ENCODE measurements around the gene KRT37. TPM values are rescaled to one million over a fixed set of nuclear protein-coding genes. Genes with fewer than 3 reads are reported as not detected.

KRT37 gene
- total RNA-seq, 4 donors from 2014 or later = not detected

GRCh38 chr17:41413353-41413957 lies 10.9 kb downstream of the KRT37 start:
- no peak for ATAC-seq
- Histone ChIP-seq H3K9me3 (no peaks in the 10 kb centered on the region), H3K27ac (no peak overlapping the region), H3K4me1 (peaks cover 0 to 24% (median 10%) of the 10 kb centered on the region in 3 donors), H3K27me3 (no peaks in the 10 kb centered on the region), H3K36me3 (no peaks in the 10 kb centered on the region), H3K4me3 (no peak overlapping the region)
- no peak for TF ChIP-seq POLR2A (IDR thresholded peaks at IDR 0.05)
- TF ChIP-seq EP300 (IDR thresholded peaks at IDR 0.05) = no peak
- no peak for TF ChIP-seq POLR2AphosphoS5 (IDR thresholded peaks at IDR 0.05)
- no peak for TF ChIP-seq CTCF (IDR thresholded peaks at IDR 0.05)
- WGBS, 2 donors (ENCODE audit: low coverage in 1 of 2) = 67% methylated on average over 3 to 5 of the region's 5 CpGs

GRCh38 chr17:41411072-41411840 lies 13.1 kb downstream of the KRT37 start:
- WGBS, 2 donors (ENCODE audit: low coverage in 1 of 2) = 80% methylated on average over 1 of the region's 20 CpGs; no CpG with 5 or more reads in 1 of the 2 donors
- Histone ChIP-seq H3K4me1 (peaks cover 0 to 9% (median 4%) of the 10 kb centered on the region in 3 donors), H3K4me3 (no peak overlapping the region), H3K27ac (no peak overlapping the region), H3K27me3 (no peaks in the 10 kb centered on the region), H3K9me3 (no peaks in the 10 kb centered on the region), H3K36me3 (no peaks in the 10 kb centered on the region)
- TF ChIP-seq POLR2AphosphoS5 (IDR thresholded peaks at IDR 0.05) (no peak), POLR2A (IDR thresholded peaks at IDR 0.05) (no peak)
- ATAC-seq = no peak

GRCh38 chr17:41407226-41407625 lies 17.2 kb downstream of the KRT37 start:
- TF ChIP-seq EP300 (IDR thresholded peaks at IDR 0.05) (no peak), POLR2A (IDR thresholded peaks at IDR 0.05) (no peak), CTCF (IDR thresholded peaks at IDR 0.05) (no peak), POLR2AphosphoS5 (IDR thresholded peaks at IDR 0.05) (no peak)
- Histone ChIP-seq H3K4me3 (no peak overlapping the region), H3K36me3 (no peaks in the 10 kb centered on the region), H3K9me3 (no peaks in the 10 kb centered on the region), H3K4me1 (peaks cover 0 to 18% (median 3%) of the 10 kb centered on the region in 3 donors), H3K27ac (no peak overlapping the region), H3K27me3 (no peaks in the 10 kb centered on the region)
- WGBS, 2 donors (ENCODE audit: low coverage in 1 of 2) = 96 to 97% methylated on average over 3 to 7 of the region's 10 CpGs
- no peak for ATAC-seq

- no peak overlapping the region for H3K4me3 ChIP-seq
- H3K9me3 ChIP-seq = no peaks in the 10 kb centered on the region
- peaks cover 0 to 23% (median 3%) of the 10 kb centered on the region in 3 donors for H3K4me1 ChIP-seq
- WGBS, 2 donors (ENCODE audit: low coverage in 1 of 2) = 33 to 88% methylated on average over 1 to 4 of the region's 5 CpGs
- H3K36me3 ChIP-seq = no peaks in the 10 kb centered on the region
- ATAC-seq = no peak
- H3K27ac ChIP-seq = no peak overlapping the region
- TF ChIP-seq CTCF (IDR thresholded peaks at IDR 0.05) (no peak), POLR2AphosphoS5 (IDR thresholded peaks at IDR 0.05) (no peak), POLR2A (IDR thresholded peaks at IDR 0.05) (no peak), EP300 (IDR thresholded peaks at IDR 0.05) (no peak)
- H3K27me3 ChIP-seq = no peaks in the 10 kb centered on the region
Observed at GRCh38 chr17:41406205-41406604, 18.2 kb downstream of the KRT37 start.

GRCh38 chr17:41404024-41404671 lies 20.2 kb downstream of the KRT37 start:
- TF ChIP-seq POLR2A (IDR thresholded peaks at IDR 0.05) = no peak
- TF ChIP-seq POLR2AphosphoS5 (IDR thresholded peaks at IDR 0.05) = no peak
- TF ChIP-seq CTCF (IDR thresholded peaks at IDR 0.05) = no peak
- no peak for TF ChIP-seq EP300 (IDR thresholded peaks at IDR 0.05)
- Histone ChIP-seq H3K9me3 (no peaks in the 10 kb centered on the region), H3K27ac (peak overlapping the region in 1 of 4 donors; percentile 71), H3K27me3 (no peaks in the 10 kb centered on the region), H3K36me3 (no peaks in the 10 kb centered on the region), H3K4me3 (no peak overlapping the region), H3K4me1 (peaks cover 0 to 23% (median 3%) of the 10 kb centered on the region in 3 donors)
- no peak for ATAC-seq
- 27 to 52% methylated on average over 4 to 6 of the region's 7 CpGs for WGBS, 2 donors (ENCODE audit: low coverage in 1 of 2)
